ENCODE results near the gene ZNF317.

GRCh38 chr19:9140159-9140874, at the start of gene ZNF317:
- TF ChIP-seq, protein P1, sequence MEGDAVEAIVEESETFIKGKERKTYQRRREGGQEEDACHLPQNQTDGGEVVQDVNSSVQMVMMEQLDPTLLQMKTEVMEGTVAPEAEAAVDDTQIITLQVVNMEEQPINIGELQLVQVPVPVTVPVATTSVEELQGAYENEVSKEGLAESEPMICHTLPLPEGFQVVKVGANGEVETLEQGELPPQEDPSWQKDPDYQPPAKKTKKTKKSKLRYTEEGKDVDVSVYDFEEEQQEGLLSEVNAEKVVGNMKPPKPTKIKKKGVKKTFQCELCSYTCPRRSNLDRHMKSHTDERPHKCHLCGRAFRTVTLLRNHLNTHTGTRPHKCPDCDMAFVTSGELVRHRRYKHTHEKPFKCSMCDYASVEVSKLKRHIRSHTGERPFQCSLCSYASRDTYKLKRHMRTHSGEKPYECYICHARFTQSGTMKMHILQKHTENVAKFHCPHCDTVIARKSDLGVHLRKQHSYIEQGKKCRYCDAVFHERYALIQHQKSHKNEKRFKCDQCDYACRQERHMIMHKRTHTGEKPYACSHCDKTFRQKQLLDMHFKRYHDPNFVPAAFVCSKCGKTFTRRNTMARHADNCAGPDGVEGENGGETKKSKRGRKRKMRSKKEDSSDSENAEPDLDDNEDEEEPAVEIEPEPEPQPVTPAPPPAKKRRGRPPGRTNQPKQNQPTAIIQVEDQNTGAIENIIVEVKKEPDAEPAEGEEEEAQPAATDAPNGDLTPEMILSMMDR (IDR thresholded peaks at IDR 0.05; ENCODE audit: low read depth, low read length, missing input control) = no peak
- TF ChIP-seq, protein P2, sequence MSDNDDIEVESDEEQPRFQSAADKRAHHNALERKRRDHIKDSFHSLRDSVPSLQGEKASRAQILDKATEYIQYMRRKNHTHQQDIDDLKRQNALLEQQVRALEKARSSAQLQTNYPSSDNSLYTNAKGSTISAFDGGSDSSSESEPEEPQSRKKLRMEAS (IDR thresholded peaks at IDR 0.05) = peak; percentile 58
- TF ChIP-seq, protein P3, sequence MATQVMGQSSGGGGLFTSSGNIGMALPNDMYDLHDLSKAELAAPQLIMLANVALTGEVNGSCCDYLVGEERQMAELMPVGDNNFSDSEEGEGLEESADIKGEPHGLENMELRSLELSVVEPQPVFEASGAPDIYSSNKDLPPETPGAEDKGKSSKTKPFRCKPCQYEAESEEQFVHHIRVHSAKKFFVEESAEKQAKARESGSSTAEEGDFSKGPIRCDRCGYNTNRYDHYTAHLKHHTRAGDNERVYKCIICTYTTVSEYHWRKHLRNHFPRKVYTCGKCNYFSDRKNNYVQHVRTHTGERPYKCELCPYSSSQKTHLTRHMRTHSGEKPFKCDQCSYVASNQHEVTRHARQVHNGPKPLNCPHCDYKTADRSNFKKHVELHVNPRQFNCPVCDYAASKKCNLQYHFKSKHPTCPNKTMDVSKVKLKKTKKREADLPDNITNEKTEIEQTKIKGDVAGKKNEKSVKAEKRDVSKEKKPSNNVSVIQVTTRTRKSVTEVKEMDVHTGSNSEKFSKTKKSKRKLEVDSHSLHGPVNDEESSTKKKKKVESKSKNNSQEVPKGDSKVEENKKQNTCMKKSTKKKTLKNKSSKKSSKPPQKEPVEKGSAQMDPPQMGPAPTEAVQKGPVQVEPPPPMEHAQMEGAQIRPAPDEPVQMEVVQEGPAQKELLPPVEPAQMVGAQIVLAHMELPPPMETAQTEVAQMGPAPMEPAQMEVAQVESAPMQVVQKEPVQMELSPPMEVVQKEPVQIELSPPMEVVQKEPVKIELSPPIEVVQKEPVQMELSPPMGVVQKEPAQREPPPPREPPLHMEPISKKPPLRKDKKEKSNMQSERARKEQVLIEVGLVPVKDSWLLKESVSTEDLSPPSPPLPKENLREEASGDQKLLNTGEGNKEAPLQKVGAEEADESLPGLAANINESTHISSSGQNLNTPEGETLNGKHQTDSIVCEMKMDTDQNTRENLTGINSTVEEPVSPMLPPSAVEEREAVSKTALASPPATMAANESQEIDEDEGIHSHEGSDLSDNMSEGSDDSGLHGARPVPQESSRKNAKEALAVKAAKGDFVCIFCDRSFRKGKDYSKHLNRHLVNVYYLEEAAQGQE (IDR thresholded peaks at IDR 0.05) = no peak
